ENCODE results near the gene MOB3B.
"Not testable (repeated sequence)": the region's sequence is repeated elsewhere in the genome, so short reads cannot be mapped to it uniquely, and the experiment has no call there.

Gene MOB3B

DNA sequence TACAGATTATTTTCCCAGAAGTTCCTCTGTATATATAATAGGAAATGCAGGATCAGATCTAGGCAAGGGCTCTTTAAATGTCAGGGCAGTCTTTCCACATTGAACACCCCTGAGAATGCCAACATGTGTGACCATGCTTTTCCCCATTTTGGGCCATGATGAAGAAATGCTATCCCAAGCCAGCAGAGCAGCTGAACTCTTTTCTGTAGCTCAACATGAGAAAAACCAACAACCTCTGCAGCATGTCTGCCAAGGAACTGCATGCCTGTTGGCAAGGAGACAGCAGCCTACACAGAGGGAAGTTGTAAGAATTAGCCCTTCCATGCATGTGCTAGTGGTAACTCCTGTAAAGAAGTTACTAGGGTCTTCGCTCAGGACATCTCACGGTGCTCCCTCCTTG is 15.1 kb downstream of the MOB3B start:
- DNase-seq: no peak

DNA sequence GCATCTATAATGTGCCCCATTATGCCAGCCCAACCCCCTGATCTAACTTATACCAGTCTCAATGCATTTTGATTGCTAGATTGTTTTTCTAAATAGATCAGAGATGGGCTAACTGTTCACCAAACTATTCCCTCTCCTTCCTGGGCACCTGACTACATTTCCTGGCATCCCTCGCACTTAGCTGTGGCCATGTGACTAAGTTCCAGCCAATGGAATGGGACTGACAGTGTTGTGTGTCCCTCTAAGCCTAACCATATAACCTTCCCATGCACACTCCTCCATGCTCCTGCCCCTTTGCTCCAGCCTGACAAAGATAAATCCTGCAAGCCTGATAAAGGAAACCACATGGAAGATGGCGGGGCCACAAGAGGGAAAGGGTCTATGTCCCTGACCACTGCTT is 17.8 kb downstream of the MOB3B start:
- DNase-seq: no peak

DNA sequence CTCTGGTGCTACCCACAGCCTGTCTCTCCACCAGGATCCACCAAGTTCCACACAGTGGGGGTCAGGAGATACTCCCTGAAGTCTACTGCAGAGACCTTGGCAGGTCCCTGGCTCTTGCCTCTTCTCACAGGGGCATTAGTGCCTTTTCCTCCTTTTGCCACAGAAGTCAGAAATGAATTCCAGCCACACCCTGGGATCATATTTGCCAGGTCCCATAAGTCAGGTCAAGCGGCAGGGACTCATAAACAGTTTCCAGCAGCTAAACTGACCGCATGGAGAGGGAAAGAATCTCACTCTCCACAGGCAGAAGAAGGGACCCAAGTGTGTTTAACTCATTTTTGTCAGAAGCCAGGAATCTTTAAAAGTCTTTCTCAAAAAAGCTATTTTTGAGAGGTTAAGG is 18.8 kb downstream of the MOB3B start:
- no peak for DNase-seq

DNA sequence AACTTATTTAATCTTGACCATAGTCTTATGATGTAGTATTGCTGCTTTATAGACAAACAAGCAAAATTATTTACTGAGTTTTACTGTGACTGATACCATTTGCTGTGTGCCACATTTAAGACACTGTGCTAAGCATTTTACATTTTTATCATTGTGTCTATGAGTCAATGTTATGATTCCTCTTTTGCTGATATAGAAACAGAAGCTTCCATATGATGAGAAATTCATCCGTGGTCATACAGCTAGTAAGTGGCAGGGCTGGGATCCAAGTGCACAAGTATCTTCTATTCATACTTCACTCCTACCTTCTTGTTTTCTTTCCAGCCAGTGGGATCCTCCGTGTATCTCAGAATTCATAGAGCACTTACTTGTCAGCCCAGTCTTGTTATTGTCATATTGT is 22.6 kb downstream of the MOB3B start:
- no peak for DNase-seq

DNA sequence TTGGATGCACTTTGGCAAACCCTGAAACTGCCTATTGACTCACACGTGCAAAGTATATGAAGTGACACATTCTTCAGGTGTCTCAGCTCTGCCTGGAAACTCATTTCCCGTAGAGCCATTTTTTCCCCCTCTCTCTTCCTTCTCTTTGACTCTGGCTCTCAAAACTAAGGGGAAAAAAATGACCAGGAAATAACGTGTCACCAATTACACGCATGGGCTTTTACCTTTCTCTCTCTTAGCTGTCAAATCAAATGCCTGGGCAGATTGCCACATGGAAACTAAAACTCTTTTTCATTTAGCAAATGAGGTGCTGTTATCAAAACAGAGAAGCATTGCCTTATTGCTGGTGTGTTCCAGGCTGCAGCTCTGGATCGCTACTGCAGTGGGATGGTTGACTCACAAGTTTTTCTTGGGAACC is 23.9 kb downstream of the MOB3B start:
- DNase-seq: no peak

DNA sequence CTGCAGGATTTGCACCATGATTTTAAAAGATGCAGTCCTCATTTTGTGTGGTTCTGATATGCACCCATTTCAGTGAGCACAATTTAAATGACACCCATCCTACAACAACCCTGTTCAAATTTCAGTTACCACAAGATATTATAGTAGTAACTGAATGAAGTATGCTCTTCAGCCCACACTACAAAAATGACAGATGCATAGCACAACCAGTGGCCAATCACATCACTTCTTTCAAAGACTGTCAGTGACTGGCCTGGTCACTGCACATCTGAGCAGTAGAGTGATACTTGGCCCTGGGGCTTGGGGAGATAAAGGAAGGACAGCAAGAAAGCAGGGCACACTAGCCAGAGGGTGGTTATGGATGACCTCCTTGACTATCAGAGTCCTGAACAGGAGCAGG is 25.4 kb downstream of the MOB3B start:
- DNase-seq: no peak

DNA sequence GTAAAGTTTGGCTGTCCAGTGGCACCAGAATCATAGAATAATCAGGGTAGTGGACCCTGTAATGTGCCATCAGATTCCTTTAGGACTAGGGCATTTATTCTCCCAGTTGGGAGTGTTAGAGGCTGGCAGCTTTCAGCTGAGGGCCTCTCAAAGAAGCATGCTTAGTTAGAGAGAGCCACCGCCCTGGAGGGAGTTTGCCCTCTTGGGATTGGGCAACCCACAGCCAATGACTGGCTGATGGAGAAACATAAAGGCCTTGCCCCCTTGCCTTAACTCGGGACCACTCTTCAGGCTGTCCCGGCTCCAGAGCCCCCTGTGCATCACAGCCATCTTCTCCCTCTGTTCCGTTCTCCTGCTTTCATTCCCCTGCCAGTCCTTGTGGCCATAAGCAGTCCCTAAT is 26.0 kb downstream of the MOB3B start:
- DNase-seq: no peak

DNA sequence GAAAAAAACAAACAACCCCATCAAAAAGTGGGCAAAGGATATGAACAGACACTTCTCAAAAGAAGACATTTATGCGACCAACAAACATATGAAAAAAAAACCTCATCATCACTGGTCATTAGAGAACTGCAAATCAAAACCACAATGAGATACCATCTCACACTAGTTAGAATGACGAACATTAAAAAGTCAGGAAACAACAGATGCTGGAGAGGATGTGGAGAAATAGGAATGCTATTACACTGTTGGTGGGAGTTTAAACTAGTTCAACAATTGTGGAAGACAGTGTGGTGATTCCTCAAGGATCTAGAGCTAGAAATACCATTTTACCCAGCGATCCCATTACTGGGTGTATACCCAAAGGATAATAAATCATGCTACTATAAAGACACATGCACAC is 28.7 kb downstream of the MOB3B start:
- not testable (repeated sequence) for DNase-seq

DNA sequence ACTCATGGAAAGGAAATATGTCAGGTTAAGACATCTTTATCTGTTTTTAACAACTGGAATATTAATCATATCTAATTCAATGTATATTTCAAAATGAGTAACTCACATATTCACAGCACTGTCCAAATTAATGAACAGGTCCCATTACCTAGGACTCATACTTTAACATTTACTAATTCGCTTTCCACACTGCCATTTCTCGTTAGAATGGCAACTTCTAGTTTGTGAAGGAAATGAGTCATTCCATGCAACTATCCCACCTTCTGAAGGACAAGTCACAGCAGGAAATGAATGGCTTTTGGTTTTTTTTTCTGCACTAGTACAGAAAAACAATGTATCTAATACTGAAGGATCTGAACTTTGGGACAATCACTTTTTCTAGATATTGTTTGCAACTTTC is 30.2 kb downstream of the MOB3B start:
- DNase-seq: no peak

DNA sequence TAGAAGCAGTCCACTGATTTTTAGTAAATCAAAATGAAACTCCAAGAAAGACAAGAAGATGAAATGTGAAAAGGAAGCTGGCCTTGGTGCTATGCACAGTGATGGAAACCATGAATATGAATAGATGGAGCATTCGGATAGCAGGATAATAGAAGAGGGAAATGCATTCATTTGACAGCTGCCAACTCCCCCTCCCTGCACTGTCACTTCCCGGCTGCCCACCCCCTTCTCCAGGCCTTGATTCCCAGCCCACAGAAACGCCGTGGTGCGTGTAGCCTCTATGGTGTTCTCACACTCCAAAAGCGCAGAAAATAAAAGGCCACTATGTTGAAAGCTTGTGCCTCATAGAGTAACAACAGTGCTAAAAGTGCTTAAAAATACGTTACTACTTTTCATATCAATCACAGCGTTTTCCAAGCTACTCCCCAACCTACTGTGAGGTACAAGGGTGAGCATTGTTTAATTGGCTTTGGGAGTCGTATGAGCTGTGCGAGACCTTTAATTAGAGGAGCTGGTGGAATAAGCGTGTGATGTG is 31.7 kb downstream of the MOB3B start:
- peak; percentile 71 for DNase-seq

DNA sequence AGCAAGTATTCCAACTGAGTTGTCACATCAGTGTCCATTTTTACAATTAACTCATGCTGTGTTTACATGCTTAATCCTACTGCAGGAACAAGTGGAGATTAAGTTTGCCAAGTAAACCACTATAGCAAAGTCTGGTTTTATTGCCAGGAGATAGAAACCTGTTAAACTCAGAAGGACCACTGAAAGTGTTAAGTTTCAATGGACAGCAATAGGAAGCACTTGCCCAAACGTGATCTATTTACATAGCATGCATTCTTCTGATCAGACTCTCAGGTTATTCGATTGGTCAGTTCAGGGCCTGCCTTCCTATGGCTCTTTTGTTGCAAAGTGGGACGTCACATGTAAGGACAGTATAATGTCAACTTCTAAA is 33.5 kb downstream of the MOB3B start:
- DNase-seq: no peak

DNA sequence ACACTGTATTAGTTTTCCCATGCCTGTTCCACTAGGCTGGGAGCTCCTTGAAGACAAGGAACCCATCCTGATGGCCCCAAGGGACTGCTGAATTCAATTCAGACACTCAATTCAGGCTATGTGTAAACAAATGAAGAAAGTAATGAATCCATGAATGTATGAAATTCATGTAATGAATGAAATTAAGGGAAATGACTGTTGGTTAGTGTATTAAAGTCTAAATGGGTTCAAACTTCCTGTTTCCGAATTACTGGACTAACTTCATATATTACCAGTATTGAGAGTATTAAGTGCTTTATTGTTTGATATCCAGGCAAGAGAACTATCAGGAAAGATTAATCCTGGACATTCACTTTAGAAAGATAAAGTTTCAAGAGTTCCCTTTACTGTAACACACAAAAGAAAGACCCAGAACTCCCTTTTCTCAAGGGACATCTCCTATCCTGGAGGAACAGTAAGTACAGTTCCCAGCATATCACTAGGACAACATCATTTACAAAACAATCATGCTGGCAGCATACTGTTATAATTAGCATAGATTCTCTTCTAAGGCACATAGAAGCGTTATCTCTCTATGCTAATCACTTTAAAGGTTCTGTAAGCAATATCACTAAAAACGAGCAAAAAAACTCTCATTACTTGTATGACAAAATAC is 34.0 kb downstream of the MOB3B start:
- no peak for DNase-seq

DNA sequence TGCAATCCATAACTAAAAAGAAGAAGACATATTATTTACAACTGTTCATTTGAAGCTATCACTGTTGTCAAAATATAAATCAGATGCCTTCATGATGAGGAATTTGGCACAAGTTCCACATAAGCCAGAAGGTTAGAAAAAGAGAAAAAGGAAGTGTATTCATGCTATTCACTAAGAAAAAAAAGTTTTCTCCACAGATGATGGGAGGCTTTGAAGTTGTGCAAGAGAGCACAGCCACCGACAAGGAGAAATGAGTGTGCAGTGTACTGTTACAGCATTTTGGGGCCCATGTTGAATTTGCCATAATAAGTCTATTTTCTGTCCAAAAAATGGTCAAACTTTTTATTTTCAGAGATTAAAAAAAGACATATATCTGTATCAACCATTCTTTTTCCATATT is 38.5 kb downstream of the MOB3B start:
- no peak for DNase-seq

DNA sequence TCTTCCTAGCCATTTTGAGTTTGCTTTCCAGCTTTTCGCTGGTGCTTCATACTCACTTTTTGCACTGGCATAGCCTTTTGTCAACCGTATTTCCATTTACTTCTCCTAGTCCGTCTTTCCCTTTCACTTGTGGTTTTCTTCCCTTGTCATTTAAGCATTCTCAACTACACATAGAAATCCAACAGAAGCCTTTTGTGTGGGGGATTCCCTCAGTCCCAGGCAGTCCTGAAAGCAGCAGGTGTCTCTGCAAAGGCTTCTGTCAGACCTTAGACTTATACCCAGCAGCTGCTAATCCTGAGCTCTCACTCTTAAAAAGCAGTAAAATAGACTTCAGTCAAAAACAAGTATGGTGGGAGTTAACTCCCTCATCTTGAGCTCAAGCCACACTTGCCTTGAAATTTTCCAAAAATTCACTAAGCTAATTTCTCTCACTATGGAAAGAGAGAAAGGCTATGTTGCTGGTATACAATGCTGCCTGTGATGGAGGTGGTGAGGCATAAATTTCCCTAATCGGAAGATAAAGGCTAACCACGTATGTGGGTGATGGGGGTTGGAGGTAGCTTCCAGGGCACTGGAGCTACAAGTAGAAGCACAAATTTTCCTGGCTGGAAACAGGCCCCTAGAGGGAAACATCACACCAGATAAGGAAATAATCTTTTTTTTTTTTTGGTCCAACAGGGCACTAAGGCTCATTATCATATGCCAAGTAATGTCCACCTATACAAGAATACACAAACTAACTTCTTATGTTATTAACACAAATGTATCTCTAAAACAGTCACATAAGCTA is 40.3 kb downstream of the MOB3B start:
- DNase-seq: no peak

DNA sequence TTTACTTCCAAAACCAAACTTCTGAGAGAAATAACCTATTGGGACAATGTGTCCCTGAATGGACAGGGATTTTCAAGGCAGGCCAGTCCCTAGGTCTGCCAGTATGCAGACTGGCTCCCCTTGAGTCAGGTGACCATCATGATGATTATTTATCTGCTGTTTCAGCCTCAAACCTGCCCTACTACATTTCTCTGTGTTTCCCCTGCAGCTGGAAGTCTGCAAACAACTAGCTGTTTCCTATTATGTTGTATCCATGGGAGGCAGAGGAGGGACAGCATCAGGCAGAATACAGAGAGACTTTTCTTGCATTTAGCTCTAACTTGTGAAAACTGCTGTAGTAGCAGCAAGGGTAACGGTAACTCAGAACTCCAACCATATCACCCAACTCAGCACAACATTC is 41.7 kb downstream of the MOB3B start:
- no peak for DNase-seq

DNA sequence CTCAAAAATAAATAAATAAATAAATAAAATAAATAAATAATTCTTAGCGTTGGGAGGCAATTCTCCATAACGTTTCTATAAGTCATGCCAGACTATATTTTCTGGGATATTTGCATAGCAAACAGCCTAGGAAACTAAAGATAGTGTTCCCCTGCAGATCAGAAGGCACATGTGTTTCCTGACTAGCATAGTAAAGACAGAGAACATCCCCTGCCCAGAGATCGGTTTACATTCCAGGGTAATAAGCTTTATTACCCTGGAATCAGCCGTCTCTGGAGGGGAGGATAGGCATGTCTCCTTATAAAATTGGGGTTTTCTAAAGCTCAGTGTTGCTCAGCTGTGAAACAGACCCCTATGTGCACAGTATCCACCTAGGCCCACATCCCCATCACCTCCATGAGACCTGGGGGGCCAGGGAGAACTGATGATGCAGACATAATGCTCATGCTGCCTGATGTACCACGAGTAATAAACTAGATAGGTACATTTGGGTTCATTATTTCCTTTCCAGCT is 42.4 kb downstream of the MOB3B start:
- DNase-seq: no peak

DNA sequence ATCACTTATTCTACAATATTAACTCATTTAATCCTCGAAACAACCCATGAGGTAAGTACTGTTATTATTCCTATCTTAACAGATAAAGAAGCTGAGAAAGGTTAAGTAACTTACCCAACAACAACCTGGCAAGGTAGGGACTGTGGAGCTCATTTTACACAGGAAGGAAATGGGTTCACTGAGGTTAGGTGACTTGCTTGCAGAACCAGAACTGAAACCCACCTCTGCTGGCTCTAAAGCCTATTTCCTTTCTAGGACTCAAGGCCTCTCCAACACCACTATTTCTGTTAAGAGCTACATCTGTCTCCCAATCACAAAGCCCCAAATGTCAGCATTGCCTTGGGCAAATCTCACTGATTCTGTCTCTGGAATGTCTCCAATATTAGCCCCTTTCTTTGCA is 44.5 kb downstream of the MOB3B start:
- DNase-seq: no peak

DNA sequence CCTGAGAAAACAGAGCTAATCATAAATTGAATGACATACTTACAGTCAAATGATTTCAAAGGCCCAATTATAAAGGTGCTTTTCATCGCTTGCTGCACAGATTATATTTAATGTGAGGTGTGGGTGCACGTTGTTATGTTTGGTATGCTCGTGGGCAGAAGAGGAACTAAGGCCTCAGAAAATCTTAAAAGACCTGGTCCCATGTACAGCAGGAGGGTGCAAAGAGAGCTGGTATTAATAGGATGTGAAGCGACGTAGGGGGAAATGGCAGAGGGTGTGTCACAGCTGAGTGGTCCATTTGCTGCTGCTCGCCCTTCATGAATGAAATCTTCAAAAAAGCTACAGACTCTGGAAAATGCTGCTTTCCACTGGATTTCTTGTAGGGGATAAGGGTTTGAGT is 46.0 kb downstream of the MOB3B start:
- no peak for DNase-seq

DNA sequence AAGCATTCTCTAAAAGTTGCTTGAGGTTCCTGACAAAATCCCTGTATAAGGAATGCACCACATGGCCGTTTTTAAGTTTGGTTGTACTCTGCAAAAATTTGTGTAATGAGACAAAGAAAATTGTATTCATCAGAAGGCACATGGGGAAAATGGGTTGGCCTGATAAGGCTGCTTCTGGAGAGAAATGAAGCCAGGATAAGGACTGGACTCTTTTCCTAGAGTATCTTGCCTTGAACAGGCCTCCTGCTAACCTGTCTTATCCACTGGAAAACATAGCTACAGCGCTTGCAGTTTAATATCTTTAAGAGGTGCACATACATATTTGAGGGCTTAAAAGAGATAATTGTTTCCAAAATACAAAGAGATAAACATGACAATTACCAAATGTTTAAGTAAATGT is 46.9 kb downstream of the MOB3B start:
- DNase-seq: no peak

DNA sequence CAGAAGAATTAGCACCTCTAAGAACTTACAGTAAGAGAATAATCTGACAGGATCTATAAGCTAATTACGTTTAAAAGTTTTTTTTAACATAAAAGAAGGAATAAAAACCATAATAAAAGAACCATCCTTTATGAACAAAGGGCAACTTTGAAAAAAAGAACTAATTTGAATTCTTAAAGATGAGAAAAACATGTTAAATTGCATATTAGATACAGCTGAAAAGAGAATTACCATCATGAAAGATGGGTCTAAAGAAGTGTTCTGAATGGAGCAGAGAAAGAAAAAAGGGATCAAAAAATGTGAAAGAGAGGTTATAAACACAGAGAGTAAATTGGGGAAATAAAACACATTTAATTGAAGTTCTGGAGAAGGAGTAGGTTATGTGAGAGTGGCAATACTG is 51.3 kb downstream of the MOB3B start:
- no peak for DNase-seq

DNA sequence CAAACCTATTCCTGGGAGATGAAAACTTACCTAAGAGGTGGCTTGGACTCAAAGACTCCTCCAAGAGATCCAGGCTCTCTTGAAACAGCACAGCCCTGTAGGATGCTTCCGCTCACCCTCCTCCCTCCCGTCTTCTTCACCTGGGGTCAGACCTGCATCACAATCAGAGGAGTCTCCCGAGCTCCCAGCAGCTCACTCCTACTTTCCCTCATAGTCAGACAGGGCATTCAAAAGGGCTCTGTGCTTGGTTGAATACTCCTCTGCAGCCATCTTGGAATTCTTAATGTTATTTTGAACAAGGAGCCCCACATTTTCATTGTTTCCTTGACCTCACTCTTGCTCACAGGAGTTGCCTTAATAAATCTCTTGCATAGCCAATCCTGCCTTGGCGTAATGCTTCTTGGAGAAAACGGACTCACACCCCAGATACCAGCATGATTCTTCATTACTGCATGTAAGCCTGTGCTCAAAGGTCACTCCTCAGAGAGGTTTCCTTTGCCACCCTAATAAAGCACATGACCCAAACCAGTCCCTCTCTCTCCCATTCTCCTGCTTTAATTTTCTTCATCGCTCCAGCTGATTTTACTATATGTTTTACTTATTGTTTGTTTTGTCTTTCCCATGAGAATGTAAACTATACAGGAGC is 52.6 kb downstream of the MOB3B start:
- DNase-seq: no peak

DNA sequence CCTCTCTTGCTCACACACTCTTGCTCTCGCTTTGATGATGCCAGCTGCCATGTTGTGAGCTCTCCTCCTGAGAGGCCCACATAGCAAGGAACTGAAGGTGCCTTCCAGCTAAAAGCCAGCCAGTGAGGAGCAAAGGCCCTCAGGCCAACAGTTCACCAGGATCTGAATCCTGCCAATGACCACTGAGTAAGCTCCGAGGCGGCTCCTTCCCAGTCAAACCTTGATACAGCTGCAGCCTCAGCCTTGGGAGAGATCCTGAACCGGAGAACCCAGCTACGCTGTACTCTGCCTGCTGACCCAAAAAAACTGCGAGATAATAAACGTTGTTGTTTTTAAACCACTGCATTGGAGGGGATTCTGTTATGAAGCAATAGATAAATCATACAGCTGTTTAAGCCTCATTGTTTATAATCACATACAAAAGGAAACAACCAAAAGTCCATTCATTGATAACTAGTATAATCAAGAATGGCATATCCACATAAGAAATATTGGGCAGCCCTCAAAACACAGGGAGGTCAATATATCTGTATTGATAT is 54.5 kb downstream of the MOB3B start:
- DNase-seq: no peak

DNA sequence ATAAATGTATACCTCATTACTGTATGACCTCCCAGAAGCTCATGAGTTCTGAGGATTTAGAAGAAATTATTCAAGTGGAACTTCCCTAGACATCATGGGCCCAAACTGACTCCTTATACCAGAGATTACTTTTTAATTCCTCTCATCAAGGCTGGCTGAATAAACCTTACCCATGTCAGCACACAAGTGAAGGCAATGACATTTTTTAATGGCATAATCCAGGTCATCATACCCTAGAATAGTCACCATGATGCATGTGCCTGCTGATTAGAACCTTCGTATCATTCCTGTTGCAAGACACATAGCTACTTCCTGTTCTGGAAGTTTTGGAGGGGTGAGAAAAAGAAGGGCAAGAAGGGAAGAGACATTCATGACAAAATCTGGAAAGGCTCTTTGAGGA is 55.3 kb downstream of the MOB3B start:
- DNase-seq: no peak

DNA sequence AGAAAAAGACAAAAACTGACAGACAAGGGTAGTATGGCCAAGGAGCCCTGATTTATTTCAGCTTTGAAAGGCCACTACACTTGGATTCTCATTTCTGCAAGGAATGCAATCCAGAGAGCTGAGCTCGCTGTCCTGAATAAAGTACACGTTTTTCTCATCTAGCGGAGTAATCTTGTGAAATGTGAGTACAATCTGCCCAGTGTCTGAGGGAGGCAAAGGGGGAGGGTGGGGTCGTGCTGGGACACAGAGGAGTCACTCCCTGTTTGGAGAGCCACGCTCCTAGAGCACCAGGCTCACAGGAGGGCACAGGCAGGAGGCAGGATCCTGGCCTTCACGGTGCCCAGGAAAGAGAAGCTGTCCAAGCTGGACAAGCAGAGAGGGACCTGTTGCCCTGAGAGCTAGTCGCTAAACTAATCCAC is 56.5 kb downstream of the MOB3B start:
- DNase-seq: peak; percentile 37
